ENCODE results near the gene NAV3. TPM values are rescaled to one million over a fixed set of nuclear protein-coding genes. Genes with fewer than 3 reads are reported as not detected.

Gene NAV3
- polyA plus RNA-seq, 3 donors, result 0.11 TPM; not detected in 2

GRCh38 chr12:77795699-77796098 lies 35.0 kb upstream of the NAV3 start:
- Histone ChIP-seq H3K27me3 (ENCODE audit: control insufficient read depth in 2 of 2, insufficient read depth in 2 of 2, low read length in 2 of 2) (no peaks in the 10 kb centered on the region), H3K9ac (ENCODE audit: insufficient read depth, low read length, poor library complexity, severe bottlenecking) (no peak overlapping the region), H3K9me3 (replicated peaks in 1 of 2; ENCODE audit: control insufficient read depth in 1 of 2, insufficient read depth in 1 of 2, low read length in 2 of 2) (no peaks in the 10 kb centered on the region), H3K79me2 (ENCODE audit: insufficient read depth, low read length) (no peaks in the 10 kb centered on the region), H3K4me3 (replicated peaks in 1 of 3; ENCODE audit: low read depth in 2 of 3, low read length in 3 of 3) (no peak overlapping the region), H4K20me1 (ENCODE audit: insufficient read depth, low read length) (no peaks in the 10 kb centered on the region), H3K27ac (ENCODE audit: low read depth in 1 of 2, low read length in 2 of 2) (no peak overlapping the region), H2AFZ (ENCODE audit: insufficient read depth, low read depth, low read length, poor library complexity, severe bottlenecking) (no peak overlapping the region), H3K4me1 (ENCODE audit: control insufficient read depth in 1 of 2, insufficient read depth in 2 of 2, low read length in 2 of 2) (no peaks in the 10 kb centered on the region), H3K4me2 (replicated peaks; ENCODE audit: extremely low read depth, low read length, poor library complexity, severe bottlenecking) (no peak overlapping the region), H3K36me3 (replicated peaks in 1 of 2; ENCODE audit: control insufficient read depth in 1 of 2, insufficient read depth in 2 of 2, low read length in 2 of 2) (no peaks in the 10 kb centered on the region)
- no CpG with 5 or more reads among the region's 3 CpGs for WGBS (ENCODE audit: insufficient coverage)
- DNase-seq, result no peak
- Mint-ChIP-seq H3K4me1 (no peaks in the 10 kb centered on the region), H3K9me3 (peaks cover 0 to 8% (median 1%) of the 10 kb centered on the region in 7 donors), H3K27ac (no peak overlapping the region), H3K36me3 (no peaks in the 10 kb centered on the region), H3K4me3 (no peak overlapping the region), H3K27me3 (ENCODE audit: low read depth in 3 of 3) (peaks cover 0 to 2% (median 0%) of the 10 kb centered on the region in 3 donors)
- intact Hi-C loops (cut with micrococcal nuclease), result no loop called here
- no peak for TF ChIP-seq CTCF (IDR thresholded peaks at IDR 0.05)

- Mint-ChIP-seq H3K4me3 (no peak overlapping the region), H3K27ac (no peak overlapping the region), H3K27me3 (ENCODE audit: low read depth in 3 of 3) (peaks cover 0 to 2% (median 2%) of the 10 kb centered on the region in 3 donors), H3K4me1 (no peaks in the 10 kb centered on the region), H3K36me3 (no peaks in the 10 kb centered on the region), H3K9me3 (peaks cover 0 to 5% (median 1%) of the 10 kb centered on the region in 7 donors)
- H3K4me2 ChIP-seq (replicated peaks; ENCODE audit: extremely low read depth, low read length, poor library complexity, severe bottlenecking), result no peak overlapping the region
- TF ChIP-seq CTCF (IDR thresholded peaks at IDR 0.05), result no peak
- H3K79me2 ChIP-seq (ENCODE audit: insufficient read depth, low read length), result no peaks in the 10 kb centered on the region
- WGBS (ENCODE audit: insufficient coverage), result no CpG with 5 or more reads among the region's 1 CpG
- no peak overlapping the region for H3K27ac ChIP-seq (ENCODE audit: low read depth in 1 of 2, low read length in 2 of 2)
- no peaks in the 10 kb centered on the region for H3K9me3 ChIP-seq (replicated peaks in 1 of 2; ENCODE audit: control insufficient read depth in 1 of 2, insufficient read depth in 1 of 2, low read length in 2 of 2)
- DNase-seq, result no peak
- H3K9ac ChIP-seq (ENCODE audit: insufficient read depth, low read length, poor library complexity, severe bottlenecking), result no peak overlapping the region
- no peaks in the 10 kb centered on the region for H4K20me1 ChIP-seq (ENCODE audit: insufficient read depth, low read length)
- intact Hi-C loops (cut with micrococcal nuclease), result no loop called here
- H3K36me3 ChIP-seq (replicated peaks in 1 of 2; ENCODE audit: control insufficient read depth in 1 of 2, insufficient read depth in 2 of 2, low read length in 2 of 2), result no peaks in the 10 kb centered on the region
- no peaks in the 10 kb centered on the region for H3K4me1 ChIP-seq (ENCODE audit: control insufficient read depth in 1 of 2, insufficient read depth in 2 of 2, low read length in 2 of 2)
- no peaks in the 10 kb centered on the region for H3K27me3 ChIP-seq (ENCODE audit: control insufficient read depth in 2 of 2, insufficient read depth in 2 of 2, low read length in 2 of 2)
- H3K4me3 ChIP-seq (replicated peaks in 1 of 3; ENCODE audit: low read depth in 2 of 3, low read length in 3 of 3), result no peak overlapping the region
- no peak overlapping the region for H2AFZ ChIP-seq (ENCODE audit: insufficient read depth, low read depth, low read length, poor library complexity, severe bottlenecking)
Observed at GRCh38 chr12:77796775-77797174, 33.9 kb upstream of the NAV3 start.

Measured in CD14-positive monocyte (primary cell).